Activated T-helper 2 cell treated with anti-CD3 and anti-CD28 coated beads, Interferon-gamma antibody, Interleukin-2, Interleukin-4, amounts not matched to agents 10 μg/mL and 5 μg/mL and 100 μg/mL, durations not matched to agents 14 hours and 24 hours and 36 hours (primary cell): ENCODE measurements around the gene GALNT2. TPM values are rescaled to one million over a fixed set of nuclear protein-coding genes. Genes with fewer than 3 reads are reported as not detected.

Experiments
- DNase-seq: peaks from one replicate; pipeline ENCODE4 v3.0.0; 2021; ENCODE audit warnings: low spot score
- H3K27ac Mint-ChIP-seq: one replicate; pipeline ENCODE4 v1.8.0; 2021; ENCODE audit warnings: mixed read lengths
- H3K27me3 Mint-ChIP-seq: one replicate; pipeline ENCODE4 v1.8.0; 2021; ENCODE audit warnings: low read depth, mixed read lengths
- H3K36me3 Mint-ChIP-seq: one replicate; pipeline ENCODE4 v1.8.0; 2021; ENCODE audit warnings: low read depth, mixed read lengths
- H3K4me1 Mint-ChIP-seq: one replicate; pipeline ENCODE4 v1.8.0; 2021; ENCODE audit warnings: low read depth, mixed read lengths
- H3K4me3 Mint-ChIP-seq: one replicate; pipeline ENCODE4 v1.8.0; 2021; ENCODE audit warnings: low read depth, mild to moderate bottlenecking, moderate library complexity, mixed read lengths
- H3K9me3 Mint-ChIP-seq: one replicate; pipeline ENCODE4 v1.8.0; 2021; ENCODE audit warnings: mixed read lengths
- intact Hi-C: fragments of 100-400 bp; cut with micrococcal nuclease; formaldehyde crosslinking; loops from one replicate; pipeline ENCODE4 v1.15.1; 2023
- total RNA-seq: library from RNA; stranded (reverse); gene quantifications from 2 replicates; pipeline ENCODE4 v1.2.3, GENCODE V29; 2022

GALNT2 gene
- total RNA-seq, 1 donor from 2014 or later = 59.3 TPM

- Mint-ChIP-seq H3K27me3 (no peaks in the 10 kb centered on the region), H3K4me3 (peak overlapping the region; percentile 27), H3K9me3 (no peaks in the 10 kb centered on the region), H3K4me1 (peaks cover 91% of the 10 kb centered on the region), H3K27ac (peak overlapping the region; percentile 83), H3K36me3 (peaks cover 11% of the 10 kb centered on the region)
- DNase-seq = no peak
- intact Hi-C loops = loop anchor here (2.0 to 5.0 kb wide), 3 partner anchors 22 to 1313 kb away; no protein-coding TSS in a partner anchor
Observed at GRCh38 chr1:230105245-230105753, 38.3 kb downstream of the GALNT2 start.

DNA sequence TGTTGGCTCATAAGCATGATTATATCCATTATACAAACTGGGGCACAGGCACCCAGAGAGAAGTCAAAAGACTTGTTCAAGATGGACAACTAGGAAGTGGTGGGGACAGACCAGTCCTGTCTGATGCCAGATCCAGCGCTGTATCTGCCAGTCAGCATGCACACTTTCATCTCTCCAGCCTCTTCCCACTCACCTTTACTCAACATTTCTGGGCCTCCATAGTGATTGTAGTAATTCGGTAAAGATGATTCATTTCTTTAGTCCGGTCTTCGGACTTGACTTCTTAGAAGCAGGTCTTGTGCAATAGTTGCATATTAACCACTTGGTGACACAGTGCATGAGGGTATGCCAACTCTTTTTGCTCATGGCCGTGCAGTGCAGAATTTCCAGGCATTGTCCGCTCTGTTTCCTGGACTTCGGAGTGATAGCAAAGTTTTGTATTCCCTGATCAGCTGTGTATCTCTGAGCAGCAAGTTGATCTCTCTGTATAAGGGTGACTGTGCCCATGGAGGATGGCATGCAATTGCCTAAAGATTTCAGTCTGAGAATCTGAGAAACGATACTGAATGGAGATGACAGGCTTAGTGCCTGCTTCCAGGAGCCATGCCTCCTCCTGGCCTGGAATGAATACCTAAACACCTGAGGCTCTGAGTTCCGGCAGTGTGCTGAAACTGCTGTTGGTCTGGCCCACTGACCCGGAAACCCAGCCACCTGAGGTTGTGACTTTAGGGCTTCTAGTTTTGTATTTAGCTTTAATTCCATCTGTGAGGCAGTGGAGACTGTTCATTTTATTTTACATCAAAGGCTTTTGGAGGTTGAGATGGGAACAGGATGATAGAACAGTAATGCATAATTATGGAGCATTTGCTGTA lies 39.0 kb downstream of the GALNT2 start:
- H3K27me3 Mint-ChIP-seq = no peaks in the 10 kb centered on the region
- no peaks in the 10 kb centered on the region for H3K9me3 Mint-ChIP-seq
- intact Hi-C loops = loop anchor here (2.0 to 5.0 kb wide), 3 partner anchors 21 to 1314 kb away; no protein-coding TSS in a partner anchor
- peaks cover 11% of the 10 kb centered on the region for H3K36me3 Mint-ChIP-seq
- peak overlapping the region; percentile 83 for H3K27ac Mint-ChIP-seq
- peak overlapping the region; percentile 27 for H3K4me3 Mint-ChIP-seq
- no peak for DNase-seq
- peaks cover 97% of the 10 kb centered on the region for H3K4me1 Mint-ChIP-seq

DNA sequence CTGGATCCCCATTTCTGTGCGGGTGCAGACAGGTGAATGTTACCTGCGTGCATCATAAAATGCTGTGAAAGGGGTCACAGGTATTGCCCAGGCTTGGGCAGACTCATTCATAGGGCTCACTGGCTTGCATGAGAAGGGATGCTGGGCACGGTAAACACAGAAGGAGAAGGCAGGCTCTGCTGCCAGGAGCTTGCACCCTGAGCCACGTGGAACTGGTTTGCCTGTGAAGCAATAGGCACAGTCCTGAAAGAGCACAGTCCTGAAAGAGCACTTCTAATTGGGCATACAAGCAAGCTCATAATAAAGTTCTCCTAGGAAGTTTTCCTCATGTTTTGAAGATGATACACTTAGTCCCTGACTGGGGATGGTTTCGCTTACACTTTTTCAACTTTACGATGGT lies 40.9 kb downstream of the GALNT2 start:
- intact Hi-C loops = loop anchor here (5.0 kb wide), 2 partner anchors 194 to 1316 kb away; no protein-coding TSS in a partner anchor
- Mint-ChIP-seq H3K4me1 (peaks cover 91% of the 10 kb centered on the region), H3K9me3 (no peaks in the 10 kb centered on the region), H3K27me3 (no peaks in the 10 kb centered on the region), H3K4me3 (no peak overlapping the region), H3K27ac (no peak overlapping the region), H3K36me3 (peaks cover 14% of the 10 kb centered on the region)
- DNase-seq = no peak

DNA sequence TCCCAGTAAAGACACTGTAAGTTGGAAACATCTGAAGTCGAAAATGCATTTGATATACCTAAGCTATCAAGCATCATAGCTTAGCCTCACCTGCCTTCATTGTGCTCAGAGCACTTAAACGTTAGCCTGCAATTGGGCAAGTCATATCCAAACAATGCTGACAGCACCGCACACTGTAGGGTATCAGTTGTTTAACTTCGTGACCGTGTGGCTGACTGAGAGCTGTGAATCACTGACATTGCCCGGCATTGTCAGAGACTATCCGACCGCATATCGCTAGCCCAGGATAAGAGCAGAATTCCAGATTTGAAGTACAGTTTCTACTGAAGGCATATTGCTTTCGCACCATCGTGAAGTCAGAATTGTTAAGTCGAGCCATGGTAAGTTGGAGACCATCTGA lies 41.5 kb downstream of the GALNT2 start:
- peaks cover 90% of the 10 kb centered on the region for H3K4me1 Mint-ChIP-seq
- H3K27ac Mint-ChIP-seq = peak overlapping the region; percentile 46
- intact Hi-C loops = loop anchor here (5.0 kb wide), 2 partner anchors 194 to 1316 kb away; no protein-coding TSS in a partner anchor
- no peak for DNase-seq
- H3K36me3 Mint-ChIP-seq = peaks cover 18% of the 10 kb centered on the region
- H3K9me3 Mint-ChIP-seq = no peaks in the 10 kb centered on the region
- no peaks in the 10 kb centered on the region for H3K27me3 Mint-ChIP-seq
- H3K4me3 Mint-ChIP-seq = no peak overlapping the region

- Mint-ChIP-seq H3K36me3 (peaks cover 21% of the 10 kb centered on the region), H3K9me3 (no peaks in the 10 kb centered on the region), H3K4me3 (peak overlapping the region; percentile 7), H3K27me3 (no peaks in the 10 kb centered on the region), H3K27ac (peak overlapping the region; percentile 88), H3K4me1 (peaks cover 86% of the 10 kb centered on the region)
- intact Hi-C loops = loop anchor here (5.0 kb wide), 2 partner anchors 193 to 1317 kb away; no protein-coding TSS in a partner anchor
- DNase-seq = no peak
Observed at GRCh38 chr1:230109066-230109465, 42.0 kb downstream of the GALNT2 start.

GRCh38 chr1:230109895-230110667 lies 43.0 kb downstream of the GALNT2 start:
- intact Hi-C loops = loop anchor here (1.0 to 5.0 kb wide), 6 partner anchors 16 to 1318 kb away; partner anchors contain the start of gene GALNT2
- peak overlapping the region; percentile 23 for H3K4me3 Mint-ChIP-seq
- no peaks in the 10 kb centered on the region for H3K9me3 Mint-ChIP-seq
- H3K27me3 Mint-ChIP-seq = no peaks in the 10 kb centered on the region
- H3K4me1 Mint-ChIP-seq = peaks cover 78% of the 10 kb centered on the region
- peak overlapping the region; percentile 88 for H3K27ac Mint-ChIP-seq
- DNase-seq = peak; percentile 56
- peaks cover 29% of the 10 kb centered on the region for H3K36me3 Mint-ChIP-seq

GRCh38 chr1:230110971-230111370 lies 43.9 kb downstream of the GALNT2 start:
- peaks cover 33% of the 10 kb centered on the region for H3K36me3 Mint-ChIP-seq
- H3K27ac Mint-ChIP-seq = peak overlapping the region; percentile 88
- H3K4me3 Mint-ChIP-seq = no peak overlapping the region
- DNase-seq = no peak
- intact Hi-C loops = loop anchor here (1.0 to 2.0 kb wide), 4 partner anchors 15 to 98 kb away; partner anchors contain the start of gene GALNT2
- H3K9me3 Mint-ChIP-seq = no peaks in the 10 kb centered on the region
- H3K4me1 Mint-ChIP-seq = peaks cover 71% of the 10 kb centered on the region
- no peaks in the 10 kb centered on the region for H3K27me3 Mint-ChIP-seq

GRCh38 chr1:230112131-230112701 lies 45.2 kb downstream of the GALNT2 start:
- no peak for DNase-seq

DNA sequence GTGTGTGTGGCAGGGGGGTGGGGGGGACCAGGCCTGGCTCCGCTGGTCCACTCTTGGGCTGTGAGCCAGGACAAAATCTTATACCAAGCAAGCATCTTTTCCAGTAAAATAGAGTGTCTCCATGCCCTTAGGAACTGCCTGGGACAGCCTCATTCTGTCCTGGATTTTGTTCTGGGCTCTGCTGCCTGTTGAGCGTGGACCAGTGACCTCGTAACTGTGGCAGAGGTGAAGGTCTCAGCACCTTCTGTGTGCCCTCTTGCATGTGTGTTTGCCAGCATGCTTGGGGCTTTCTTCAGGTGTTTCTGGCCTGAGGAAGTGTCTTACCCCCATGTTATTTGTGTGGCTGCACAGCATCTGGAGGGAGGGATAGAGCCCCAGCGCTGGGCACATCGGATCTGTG lies 45.7 kb downstream of the GALNT2 start:
- H3K9me3 Mint-ChIP-seq = no peaks in the 10 kb centered on the region
- peaks cover 27% of the 10 kb centered on the region for H3K36me3 Mint-ChIP-seq
- H3K4me1 Mint-ChIP-seq = peaks cover 61% of the 10 kb centered on the region
- H3K4me3 Mint-ChIP-seq = no peak overlapping the region
- intact Hi-C loops = no loop called here
- H3K27ac Mint-ChIP-seq = no peak overlapping the region
- no peaks in the 10 kb centered on the region for H3K27me3 Mint-ChIP-seq
- no peak for DNase-seq

More at GRCh38 chr1:230112131-230112701, 45.2 kb downstream of the GALNT2 start:
- Mint-ChIP-seq H3K27ac (no peak overlapping the region), H3K4me3 (no peak overlapping the region), H3K4me1 (peaks cover 65% of the 10 kb centered on the region), H3K27me3 (no peaks in the 10 kb centered on the region), H3K9me3 (no peaks in the 10 kb centered on the region), H3K36me3 (peaks cover 32% of the 10 kb centered on the region)
- intact Hi-C loops = no loop called here

- Mint-ChIP-seq H3K9me3 (no peaks in the 10 kb centered on the region), H3K4me3 (no peak overlapping the region), H3K36me3 (peaks cover 31% of the 10 kb centered on the region), H3K4me1 (peaks cover 61% of the 10 kb centered on the region), H3K27ac (no peak overlapping the region), H3K27me3 (no peaks in the 10 kb centered on the region)
- no peak for DNase-seq
- intact Hi-C loops = no loop called here
Observed at GRCh38 chr1:230113235-230113592, 46.2 kb downstream of the GALNT2 start.

- peaks cover 60% of the 10 kb centered on the region for H3K4me1 Mint-ChIP-seq
- peaks cover 28% of the 10 kb centered on the region for H3K36me3 Mint-ChIP-seq
- intact Hi-C loops = no loop called here
- H3K4me3 Mint-ChIP-seq = no peak overlapping the region
- DNase-seq = no peak
- H3K27me3 Mint-ChIP-seq = no peaks in the 10 kb centered on the region
- H3K27ac Mint-ChIP-seq = no peak overlapping the region
- H3K9me3 Mint-ChIP-seq = no peaks in the 10 kb centered on the region
Observed at GRCh38 chr1:230113593-230114236, 46.7 kb downstream of the GALNT2 start.

- H3K4me1 Mint-ChIP-seq = peaks cover 56% of the 10 kb centered on the region
- peaks cover 28% of the 10 kb centered on the region for H3K36me3 Mint-ChIP-seq
- no peaks in the 10 kb centered on the region for H3K9me3 Mint-ChIP-seq
- no peak for DNase-seq
- no peaks in the 10 kb centered on the region for H3K27me3 Mint-ChIP-seq
- no peak overlapping the region for H3K4me3 Mint-ChIP-seq
- intact Hi-C loops = no loop called here
- H3K27ac Mint-ChIP-seq = no peak overlapping the region
Observed at GRCh38 chr1:230114237-230114651, 47.2 kb downstream of the GALNT2 start.
